IMR-90 (cell line): ENCODE results near the gene PHIP. TPM values are rescaled to one million over a fixed set of nuclear protein-coding genes. Genes with fewer than 3 reads are reported as not detected.

Experiments
- ATAC-seq: fragments of 200-7000 bp; cut with Tn5 transposase; 2 replicates; pipeline ENCODE4 v1.9.1; 2020; ENCODE audit warnings: low read depth, mild to moderate bottlenecking, moderate library complexity
- BruUV-seq: library from RNA; stranded (reverse); fragments of 400-500 nt; replicated peaks from 2 replicates; lab custom pipeline; 2021; lab: Mats Ljungman, UMichigan
- CTCF ChIA-PET: fragments of 300-600 bp; formaldehyde crosslinking; extraction: SDS; loops from one replicate; lab custom pipeline; 2021; ENCODE audit warnings: antibody characterized with exemption; lab: Yijun Ruan, JAX
- POLR2A ChIA-PET: fragments of 300-600 bp; sonication (Branson Sonifier 250); formaldehyde crosslinking; loops from one replicate; lab custom pipeline; 2022; ENCODE audit warnings: antibody characterized with exemption; ENCODE audit not compliant: unreplicated experiment; lab: Charles Lee
- DNase-seq: peaks from one replicate; pipeline ENCODE4 v3.0.0; 2013
- H2AFZ ChIP-seq: replicated peaks from 2 replicates; pipeline ENCODE3; 2013; ENCODE audit warnings: low read length, mild to moderate bottlenecking; ENCODE audit not compliant: poor library complexity
- H2AK5ac ChIP-seq: 2 replicates; pipeline ENCODE4 v1.6.1; 2013; ENCODE audit warnings: low read depth, low read length, inconsistent platforms
- H2AK9ac ChIP-seq: replicated peaks from 2 replicates; pipeline ENCODE3; 2013; ENCODE audit warnings: mild to moderate bottlenecking, low read depth, low read length, moderate library complexity; ENCODE audit not compliant: poor library complexity
- H2BK120ac ChIP-seq: 2 replicates; pipeline ENCODE4 v1.6.1; 2013; ENCODE audit warnings: low read depth, low read length, inconsistent platforms
- H2BK15ac ChIP-seq: 3 replicates; pipeline ENCODE4 v1.6.1; 2013; ENCODE audit warnings: low read depth, low read length, inconsistent platforms
- H2BK20ac ChIP-seq: 2 replicates; pipeline ENCODE4 v1.6.1; 2013; ENCODE audit warnings: low read depth, mild to moderate bottlenecking, inconsistent platforms, low read length, moderate library complexity
- H2BK5ac ChIP-seq: 2 replicates; pipeline ENCODE4 v1.6.1; 2013; ENCODE audit warnings: mild to moderate bottlenecking, low read depth, low read length, inconsistent platforms; ENCODE audit not compliant: poor library complexity, severe bottlenecking
- H3K14ac ChIP-seq: replicated peaks from 2 replicates; pipeline ENCODE4 v1.6.1; 2013; ENCODE audit warnings: low read depth, low read length, inconsistent platforms
- H3K18ac ChIP-seq: 2 replicates; pipeline ENCODE4 v1.6.1; 2013; ENCODE audit warnings: low read depth, low read length, control low read depth
- H3K23ac ChIP-seq: 2 replicates; pipeline ENCODE4 v1.6.1; 2013; ENCODE audit warnings: low read depth, low read length, inconsistent platforms
- H3K27ac ChIP-seq: 2 replicates; pipeline ENCODE4 v1.5.1; 2013; ENCODE audit warnings: mild to moderate bottlenecking, control low read depth, low read length; ENCODE audit not compliant: insufficient read depth
- H3K27me3 ChIP-seq: 2 replicates; pipeline ENCODE4 v1.6.1; 2013; ENCODE audit warnings: low read length; ENCODE audit not compliant: control insufficient read depth, insufficient read depth
- H3K36me3 ChIP-seq: 2 replicates; pipeline ENCODE4 v1.6.1; 2013; ENCODE audit warnings: low read length, mixed read lengths; ENCODE audit not compliant: control insufficient read depth, insufficient read depth
- H3K4ac ChIP-seq: 2 replicates; pipeline ENCODE4 v1.6.1; 2013; ENCODE audit warnings: low read depth, low read length, inconsistent platforms
- H3K4me1 ChIP-seq: 2 replicates; pipeline ENCODE4 v1.6.1; 2013; ENCODE audit warnings: low read length, mixed read lengths; ENCODE audit not compliant: control insufficient read depth, insufficient read depth
- H3K4me2 ChIP-seq: 2 replicates; pipeline ENCODE4 v1.6.1; 2013; ENCODE audit warnings: low read depth, mild to moderate bottlenecking, control low read depth, low read length, moderate library complexity
- H3K4me3 ChIP-seq: 2 replicates; pipeline ENCODE4 v1.5.1; 2013; ENCODE audit warnings: low read depth, mild to moderate bottlenecking, control low read depth, low read length, moderate library complexity; ENCODE audit not compliant: insufficient read depth
- H3K56ac ChIP-seq: 2 replicates; pipeline ENCODE4 v1.6.1; 2013; ENCODE audit warnings: low read length, inconsistent platforms; ENCODE audit not compliant: insufficient read depth; ENCODE audit errors: extremely low read depth
- H3K79me1 ChIP-seq, 2 experiments: 2 replicates each; pipeline ENCODE4 v1.6.1; 2013; ENCODE audit warnings: low read length in 2 of 2, inconsistent platforms in 1 of 2, low read depth in 1 of 2
- H3K9ac ChIP-seq: 2 replicates; pipeline ENCODE4 v1.6.1; 2013; ENCODE audit warnings: low read depth, low read length, control low read depth
- H3K9me1 ChIP-seq: 2 replicates; pipeline ENCODE4 v1.6.1; 2013; ENCODE audit warnings: low read length, inconsistent platforms; ENCODE audit not compliant: insufficient read depth
- H3K9me3 ChIP-seq: 2 replicates; pipeline ENCODE4 v1.6.1; 2013; ENCODE audit warnings: low read length; ENCODE audit not compliant: control insufficient read depth, insufficient read depth
- H4K20me1 ChIP-seq: 2 replicates; pipeline ENCODE4 v1.6.1; 2013; ENCODE audit warnings: low read length, inconsistent platforms; ENCODE audit not compliant: insufficient read depth
- H4K5ac ChIP-seq: 2 replicates; pipeline ENCODE4 v1.6.1; 2013; ENCODE audit warnings: mild to moderate bottlenecking, low read depth, low read length, control low read depth
- H4K8ac ChIP-seq, 2 experiments: 2 replicates each; pipeline ENCODE4 v1.6.1; 2013; ENCODE audit warnings: low read depth in 2 of 2, low read length in 2 of 2, control low read depth in 1 of 2, inconsistent platforms in 1 of 2
- H4K91ac ChIP-seq: 2 replicates; pipeline ENCODE4 v1.6.1; 2013; ENCODE audit warnings: low read depth, low read length, inconsistent platforms; ENCODE audit not compliant: insufficient read depth
- BHLHE40 ChIP-seq: fragments of 150-350 bp; IDR thresholded peaks from 2 replicates; pipeline ENCODE4 v1.6.1; 2016; ENCODE audit warnings: mild to moderate bottlenecking, low read depth, low read length
- CEBPB ChIP-seq: IDR thresholded peaks from 2 replicates; pipeline ENCODE4 v1.6.1; 2012; ENCODE audit warnings: low read depth, low read length, improper control_type of control experiment
- CHD1 ChIP-seq: IDR thresholded peaks from 2 replicates; pipeline ENCODE4 v1.6.1; 2012; ENCODE audit warnings: low read depth, low read length, improper control_type of control experiment
- CTCF ChIP-seq: conservative IDR thresholded peaks from 2 replicates; pipeline ENCODE4 v1.5.1; 2012; ENCODE audit warnings: mild to moderate bottlenecking, low read depth, low read length, improper control_type of control experiment
- ELK1 ChIP-seq: fragments of 150-350 bp; IDR thresholded peaks from 2 replicates; pipeline ENCODE4 v1.6.1; 2016; ENCODE audit warnings: low read depth, mild to moderate bottlenecking, low read length, moderate library complexity, borderline replicate concordance
- FOS ChIP-seq: fragments of 150-350 bp; IDR thresholded peaks from 2 replicates; pipeline ENCODE4 v1.6.1; 2016; ENCODE audit warnings: low read depth, low read length
- MAFK ChIP-seq: IDR thresholded peaks from 2 replicates; pipeline ENCODE4 v1.6.1; 2012; ENCODE audit warnings: low read depth, low read length, improper control_type of control experiment
- MAZ ChIP-seq: IDR thresholded peaks from 2 replicates; pipeline ENCODE4 v1.6.1; 2012; ENCODE audit warnings: low read depth, mild to moderate bottlenecking, low read length, improper control_type of control experiment, moderate library complexity, borderline replicate concordance
- MXI1 ChIP-seq: IDR thresholded peaks from 2 replicates; pipeline ENCODE4 v1.6.1; 2012; ENCODE audit warnings: low read depth, mild to moderate bottlenecking, low read length, moderate library complexity, borderline replicate concordance
- NFE2L2 ChIP-seq: fragments of 150-350 bp; IDR thresholded peaks from 2 replicates; pipeline ENCODE4 v1.6.1; 2016; ENCODE audit warnings: low read depth, mild to moderate bottlenecking, low read length
- POLR2A ChIP-seq: IDR thresholded peaks from 2 replicates; pipeline ENCODE4 v1.6.1; 2012; ENCODE audit warnings: mild to moderate bottlenecking, low read depth, low read length
- RAD21 ChIP-seq: IDR thresholded peaks from 2 replicates; pipeline ENCODE4 v1.6.1; 2012; ENCODE audit warnings: low read length, improper control_type of control experiment
- RCOR1 ChIP-seq: IDR thresholded peaks from 2 replicates; pipeline ENCODE4 v1.6.1; 2012; ENCODE audit warnings: mild to moderate bottlenecking, low read length, improper control_type of control experiment; ENCODE audit not compliant: insufficient replicate concordance
- RFX5 ChIP-seq: IDR thresholded peaks from 2 replicates; pipeline ENCODE4 v1.8.0; 2012; ENCODE audit warnings: low read depth, mild to moderate bottlenecking, low read length, moderate library complexity
- SMC3 ChIP-seq: fragments of 150-350 bp; IDR thresholded peaks from 2 replicates; pipeline ENCODE4 v1.6.1; 2016; ENCODE audit warnings: low read depth, mild to moderate bottlenecking, antibody characterized with exemption, low read length, moderate library complexity
- USF2 ChIP-seq: fragments of 150-350 bp; IDR thresholded peaks from 2 replicates; pipeline ENCODE4 v1.6.1; 2017; ENCODE audit warnings: mild to moderate bottlenecking, antibody characterized with exemption, low read length, low read depth
- dilution Hi-C: fragments of 300-500 bp; cut with HindIII; formaldehyde crosslinking; loops from one replicate; pipeline ENCODE4 v1.14.3; 2018; ENCODE audit warnings: low sequenced_read_pairs; ENCODE audit not compliant: unreplicated experiment
- in situ Hi-C: fragments of 300-500 bp; cut with MboI; formaldehyde crosslinking; loops from 3 replicates; pipeline ENCODE4 v1.14.3; 2019; ENCODE audit warnings: low sequenced_read_pairs, inconsistent platforms, mixed read lengths
- intact Hi-C: fragments of 100-400 bp; cut with micrococcal nuclease; formaldehyde crosslinking; loops from 2 replicates; pipeline ENCODE4 v1.10.0; 2022
- polyA plus RNA-seq, 3 experiments: library from polyadenylated mRNA; depleted of rRNA; stranded (reverse); fragments of >200 nt; gene quantifications; 2 replicates each; pipeline ENCODE4 v1.2.3, GENCODE V29; 2012; ENCODE audit warnings: low replicate concordance in 1 of 3
- total RNA-seq: library from RNA; depleted of rRNA; stranded (reverse); fragments of >200 nt; gene quantifications from 2 replicates; pipeline ENCODE4 v1.2.3, GENCODE V29; 2012

The PHIP gene
- total and polyA plus RNA-seq, 2 of the 4 experiments (the other 2 are of a cell fraction), result 3.4 to 20.4 TPM

- in situ Hi-C loops, result no loop called here
- H3K36me3 ChIP-seq, result no peaks in the 10 kb centered on the region
- no peaks in the 10 kb centered on the region for H3K79me1 ChIP-seq
- H2AK9ac ChIP-seq, result no peak overlapping the region
- dilution Hi-C loops, result no loop called here
- no peak overlapping the region for H3K18ac ChIP-seq
- no peak overlapping the region for H3K4me2 ChIP-seq
- ATAC-seq (no peak), DNase-seq (no peak)
- no peak overlapping the region for H2AK5ac ChIP-seq
- H4K91ac ChIP-seq, result no peak overlapping the region
- H4K8ac ChIP-seq, result no peak overlapping the region
- H3K9ac ChIP-seq, result no peak overlapping the region
- intact Hi-C loops, result no loop called here
- no peak overlapping the region for H2BK20ac ChIP-seq
- no peak overlapping the region for H3K4me3 ChIP-seq
- POLR2A ChIA-PET, result no interaction called here
- H3K4ac ChIP-seq, result no peak overlapping the region
- H3K9me3 ChIP-seq, result no peaks in the 10 kb centered on the region
- H2BK5ac ChIP-seq, result no peak overlapping the region
- H3K56ac ChIP-seq, result no peak overlapping the region
- TF ChIP-seq NFE2L2 (no peak), SMC3 (no peak), FOS (no peak), CEBPB (no peak), MAZ (no peak), MXI1 (no peak), CHD1 (no peak), CTCF (no peak), RCOR1 (no peak), MAFK (no peak), RAD21 (no peak), RFX5 (no peak), ELK1 (no peak), BHLHE40 (no peak), USF2 (no peak), POLR2A (no peak)
- CTCF ChIA-PET, result no interaction called here
- H3K27ac ChIP-seq, result no peak overlapping the region
- H3K14ac ChIP-seq, result no peak overlapping the region
- H3K27me3 ChIP-seq, result no peaks in the 10 kb centered on the region
- no peak overlapping the region for H4K5ac ChIP-seq
- no peak overlapping the region for H2BK120ac ChIP-seq
- BruUV-seq, result no TSS peak
- H3K9me1 ChIP-seq, result no peaks in the 10 kb centered on the region
- no peaks in the 10 kb centered on the region for H3K4me1 ChIP-seq
- no peaks in the 10 kb centered on the region for H4K20me1 ChIP-seq
- H3K23ac ChIP-seq, result no peak overlapping the region
- no peak overlapping the region for H2BK15ac ChIP-seq
- no peak overlapping the region for H2AFZ ChIP-seq
These were observed 33.5 kb upstream of the PHIP start for GRCh38 chr6:79111549-79111948.
